GM18870 (cell line): ENCODE results near the gene PDPK1.
"Not testable (repeated sequence)": the region's sequence is repeated elsewhere in the genome, so short reads cannot be mapped to it uniquely, and the experiment has no call there.

Experiments used
- ATAC-seq: cut with Tn5 transposase; IDR thresholded peaks from one replicate; pipeline ENCODE4 v1.9.1; 2021; ENCODE audit warnings: moderate library complexity; ENCODE audit not compliant: unreplicated experiment

Gene PDPK1

GRCh38 chr16:2609827-2610470, 72.1 kb downstream of the PDPK1 start:
- ATAC-seq = no peak

- ATAC-seq = no peak
These were observed 73.1 kb downstream of the PDPK1 start for GRCh38 chr16:2610781-2611498.

- no peak for ATAC-seq
These were observed 73.7 kb downstream of the PDPK1 start for GRCh38 chr16:2611499-2611862.

DNA sequence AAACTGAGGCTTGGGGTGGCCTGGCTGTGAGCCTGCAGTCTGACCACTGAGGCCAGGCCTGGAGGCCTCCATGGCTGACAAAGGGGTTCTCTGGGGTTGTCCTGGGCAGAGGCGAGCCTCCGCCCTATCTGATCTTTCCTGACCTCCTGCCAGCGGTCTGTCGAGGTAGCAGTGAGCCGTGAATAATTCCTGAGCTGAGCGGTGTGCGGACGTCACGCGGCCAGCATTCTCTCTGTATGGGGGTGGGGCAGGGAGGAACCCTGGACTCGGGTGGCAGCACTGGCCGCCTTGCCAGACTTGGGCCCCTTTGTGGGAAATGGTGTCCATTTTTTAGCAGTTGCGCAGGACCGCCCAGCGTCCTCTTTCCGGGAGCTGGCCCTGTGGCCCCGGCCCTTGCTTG, 74.1 kb downstream of the PDPK1 start:
- ATAC-seq = not testable (repeated sequence)

DNA sequence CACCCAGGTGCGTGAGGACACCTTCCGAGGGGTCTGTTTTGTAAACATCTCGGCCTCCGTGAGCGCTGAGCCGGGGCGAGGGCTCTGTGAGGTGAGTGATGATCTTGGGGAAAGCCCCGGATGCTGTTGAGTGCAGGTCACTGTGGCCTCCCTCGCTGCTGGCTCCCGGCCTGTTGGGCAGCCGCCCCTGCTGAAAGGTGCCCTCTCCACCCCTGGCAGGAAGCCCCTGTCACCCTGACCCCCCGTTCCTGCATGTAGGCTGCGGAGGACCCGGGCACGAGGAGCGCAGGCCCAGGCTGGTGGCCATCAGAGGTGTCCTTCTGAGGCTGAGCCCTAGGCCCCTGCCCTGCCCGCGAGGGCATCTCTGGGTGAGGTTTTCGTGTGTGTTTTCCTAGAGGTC, 75.4 kb downstream of the PDPK1 start:
- not testable (repeated sequence) for ATAC-seq

DNA sequence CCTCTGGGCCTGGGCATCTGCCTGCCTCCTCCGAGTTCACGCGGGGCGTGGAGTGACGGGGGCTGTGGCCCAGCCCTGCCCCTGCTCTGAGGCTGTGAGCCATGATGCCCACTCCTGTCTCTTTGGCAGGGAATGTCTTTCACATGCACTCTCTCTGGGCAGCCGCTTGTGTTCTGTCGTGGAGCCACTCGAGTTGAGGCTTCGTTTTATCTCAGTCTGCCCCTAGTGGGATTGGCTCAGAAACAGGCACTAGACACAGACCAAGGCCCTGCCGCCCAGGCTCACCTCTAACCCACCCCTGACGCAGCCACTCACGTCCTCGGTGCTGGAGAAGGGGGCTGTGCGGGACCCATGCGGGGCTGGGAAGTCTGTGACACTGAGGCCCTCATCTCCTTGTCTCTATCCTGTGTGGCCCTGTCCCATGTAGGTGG, 77.0 kb downstream of the PDPK1 start:
- ATAC-seq = no peak

GRCh38 chr16:2618964-2619363, 81.1 kb downstream of the PDPK1 start:
- not testable (repeated sequence) for ATAC-seq

- not testable (repeated sequence) for ATAC-seq
These were observed 81.8 kb downstream of the PDPK1 start for GRCh38 chr16:2619628-2620027.

GRCh38 chr16:2620870-2621269, 83.0 kb downstream of the PDPK1 start:
- ATAC-seq = not testable (repeated sequence)

DNA sequence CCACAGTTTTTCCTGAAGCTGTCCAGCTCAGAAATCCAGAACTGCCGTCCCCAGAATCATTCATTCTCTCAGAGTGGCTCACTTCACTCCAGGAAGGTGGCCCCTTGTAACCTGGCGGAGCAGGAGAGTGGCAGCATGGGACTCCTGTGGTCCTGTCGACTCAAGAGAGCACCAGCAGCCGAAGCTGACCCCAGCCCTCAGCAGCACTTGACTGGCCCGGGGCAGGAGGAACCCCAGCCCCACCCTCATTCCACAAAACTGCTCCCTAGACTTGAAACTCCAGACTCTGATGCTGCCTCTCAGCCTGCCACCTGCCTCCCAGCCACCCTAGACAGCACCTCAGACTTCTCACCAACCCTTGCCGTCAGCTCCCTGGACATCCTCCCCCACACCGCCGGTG, 83.6 kb downstream of the PDPK1 start:
- not testable (repeated sequence) for ATAC-seq

- not testable (repeated sequence) for ATAC-seq
These were observed 89.3 kb downstream of the PDPK1 start for GRCh38 chr16:2627075-2627474.

DNA sequence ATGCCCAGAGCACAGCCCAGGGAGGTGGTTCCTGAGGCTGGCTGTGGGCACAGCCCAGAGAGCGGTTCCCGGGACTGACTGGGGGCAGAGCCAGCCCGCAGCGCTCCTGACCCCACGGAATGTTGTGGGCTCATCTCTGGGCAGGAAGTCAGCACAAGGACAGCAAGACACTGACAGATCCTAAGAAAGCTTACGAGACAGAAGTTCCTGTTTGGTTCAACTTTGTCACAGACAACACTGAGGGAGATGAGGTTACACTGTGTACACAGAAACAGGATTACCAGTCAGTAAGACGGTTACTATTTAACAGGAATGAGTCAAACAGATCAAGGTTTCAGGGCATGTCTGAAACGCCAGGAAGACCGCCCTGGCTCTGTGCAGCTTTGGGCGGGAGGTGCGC, 93.4 kb downstream of the PDPK1 start:
- ATAC-seq = not testable (repeated sequence)

DNA sequence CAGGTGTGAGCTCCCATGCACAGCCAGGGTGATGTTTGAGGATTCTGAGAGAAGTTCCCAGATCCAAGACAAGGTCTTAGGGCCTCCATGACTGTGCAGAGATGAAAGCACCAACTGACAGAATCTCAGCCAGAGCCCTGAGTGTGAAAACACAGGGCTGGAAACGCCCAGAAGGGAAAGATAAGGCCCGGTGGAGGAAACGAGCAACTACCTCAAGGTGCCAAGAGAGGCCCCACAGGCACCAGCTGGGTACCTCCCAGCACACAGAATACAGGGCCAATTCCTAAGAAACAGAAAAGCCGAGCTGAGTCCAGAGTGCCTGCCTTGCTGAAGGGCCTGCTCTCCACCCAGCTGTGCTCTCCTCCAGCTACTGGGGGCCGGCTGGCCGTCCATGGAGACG, 94.5 kb downstream of the PDPK1 start:
- ATAC-seq = not testable (repeated sequence)

DNA sequence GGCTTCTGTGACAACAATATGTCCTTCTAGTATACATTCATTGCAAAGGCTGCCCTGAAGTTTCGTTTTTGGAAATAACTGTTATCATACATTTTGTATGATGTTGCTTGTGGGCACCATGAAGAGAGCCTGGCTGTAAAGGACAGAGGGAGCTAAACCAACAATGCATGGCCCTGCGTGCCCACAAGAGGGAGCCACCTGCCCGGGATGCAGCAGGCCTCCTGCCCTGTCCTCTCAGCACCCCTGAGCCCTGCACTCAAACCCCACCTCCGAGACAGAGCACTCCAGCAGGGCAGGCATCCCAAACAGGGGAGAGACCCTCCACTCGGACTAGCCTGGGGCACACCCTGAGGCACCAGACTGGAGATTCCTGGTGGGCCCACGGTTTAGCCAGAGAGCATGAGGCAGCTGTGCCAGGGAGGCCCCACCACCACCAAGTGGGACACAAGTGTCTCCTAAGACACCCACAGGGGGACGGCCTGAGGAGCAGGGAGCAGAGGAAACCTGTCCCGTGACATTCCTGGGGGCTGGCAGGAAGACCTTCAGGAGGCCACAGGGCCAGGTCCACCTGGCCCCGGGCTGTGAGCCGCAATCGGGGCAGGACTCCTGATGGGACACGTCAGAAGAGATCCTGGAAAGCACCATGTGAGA, 101.4 kb downstream of the PDPK1 start:
- peak; percentile 59 for ATAC-seq

DNA sequence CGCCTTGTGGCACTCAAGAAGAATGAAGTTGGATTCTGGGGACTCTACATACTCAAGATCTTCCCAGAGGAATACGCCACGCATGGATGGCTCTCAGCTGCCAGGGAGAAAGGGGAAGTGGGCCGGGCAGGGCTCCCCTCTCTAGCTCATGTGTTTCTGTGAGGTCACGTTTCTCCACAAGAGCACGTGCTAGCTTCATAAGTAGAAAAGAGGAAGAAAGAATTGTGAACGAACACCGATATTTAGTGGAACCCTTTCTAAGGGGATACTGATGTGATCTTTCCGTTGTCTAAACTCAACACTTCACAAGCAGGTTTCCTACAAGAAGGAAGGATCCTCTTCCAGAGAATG, 101.9 kb downstream of the PDPK1 start:
- peak; percentile 25 for ATAC-seq

GRCh38 chr16:2642561-2642960, 104.7 kb downstream of the PDPK1 start:
- not testable (repeated sequence) for ATAC-seq

DNA sequence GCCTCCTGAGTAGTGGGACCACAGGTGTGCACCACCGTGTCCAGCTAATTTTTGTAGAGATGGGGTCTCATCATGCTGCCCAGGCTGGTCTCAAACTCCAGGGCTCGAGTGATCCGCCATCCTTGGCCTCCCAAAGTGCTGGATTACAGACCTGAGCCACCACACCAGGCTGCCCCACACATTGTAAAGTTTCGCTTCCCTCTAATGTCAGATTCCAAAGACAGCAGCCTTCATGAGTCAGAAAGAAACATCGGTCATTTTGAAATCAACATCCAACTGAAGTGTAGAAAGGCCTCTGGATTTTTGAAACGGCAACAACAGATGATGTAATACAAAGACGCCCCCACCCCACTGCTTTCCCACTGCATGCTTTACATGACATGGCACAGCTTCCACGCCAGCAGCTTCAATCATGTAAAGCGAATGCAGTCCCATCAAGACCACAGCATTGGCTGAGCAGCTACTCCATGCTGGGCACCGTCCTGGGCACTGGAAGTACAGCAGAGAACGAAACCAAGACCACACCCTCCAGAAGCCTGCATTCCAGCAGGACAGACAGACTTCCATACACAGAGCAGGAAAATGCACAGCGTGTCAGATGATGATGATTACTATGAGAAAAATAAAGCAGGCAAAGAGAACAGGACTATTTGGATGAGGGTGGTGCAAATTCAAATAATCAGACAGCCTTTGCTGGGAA, 107.1 kb downstream of the PDPK1 start:
- ATAC-seq = not testable (repeated sequence)

GRCh38 chr16:2651268-2651871, 113.5 kb downstream of the PDPK1 start:
- ATAC-seq = not testable (repeated sequence)
